Left ventricle myocardium inferior (tissue), 1 donor: ENCODE data around the gene CA9. TPM values are rescaled to one million over a fixed set of nuclear protein-coding genes. Genes with fewer than 3 reads are reported as not detected.
A peak's percentile ranks its signal among the peaks of the same experiment; 100 is the strongest.

ENCODE experiments used
- DNase-seq: peaks from one replicate; pipeline ENCODE4 v3.0.0-alpha.2; 2020
- H3K27ac ChIP-seq: fragments of 200-600 bp; replicated peaks from 2 replicates; pipeline ENCODE4 v1.8.0; 2021
- H3K27me3 ChIP-seq: fragments of 200-600 bp; 2 replicates; pipeline ENCODE4 v1.8.0; 2021; ENCODE audit warnings: low read depth
- H3K36me3 ChIP-seq: fragments of 200-600 bp; 2 replicates; pipeline ENCODE4 v1.8.0; 2021
- H3K4me1 ChIP-seq: fragments of 200-600 bp; 2 replicates; pipeline ENCODE4 v1.8.0; 2021
- H3K4me3 ChIP-seq: fragments of 200-600 bp; 2 replicates; pipeline ENCODE4 v1.8.0; 2021; ENCODE audit warnings: mild to moderate bottlenecking, moderate library complexity
- H3K9me3 ChIP-seq: fragments of 200-600 bp; replicated peaks from 2 replicates; pipeline ENCODE4 v1.8.0; 2021
- CTCF ChIP-seq: fragments of 200-600 bp; IDR thresholded peaks from 2 replicates; pipeline ENCODE4 v1.8.0; 2021; ENCODE audit warnings: antibody characterized with exemption, mild to moderate bottlenecking, borderline replicate concordance
- intact Hi-C: fragments of 100-400 bp; cut with micrococcal nuclease; formaldehyde crosslinking; loops from one replicate; pipeline ENCODE4 v1.11.0; 2022
- microRNA-seq: library from miRNA; unstranded; fragments of <30 nt; microRNA quantifications from one replicate; pipeline ENCODE4 v1.2.0, GENCODE V29; 2020
- total RNA-seq: library from RNA; stranded (reverse); fragmentation: NEBNext Ultra II Directional; extraction: Animal tissue kit (Norgen Biotek cat#: 25700); gene quantifications from one replicate; pipeline ENCODE4 v1.2.1, GENCODE V29; 2021
- donor health status: DM: no; HTN: yes; CAD: no; lungs with severe emphysema.

Gene CA9
- total RNA-seq, 1 donor from 2014 or later, result not detected

- Histone ChIP-seq H3K9me3 (no peaks in the 10 kb centered on the region), H3K27me3 (no peaks in the 10 kb centered on the region), H3K4me1 (peaks cover 82% of the 10 kb centered on the region), H3K27ac (peak overlapping the region; percentile 99), H3K4me3 (peak overlapping the region; percentile 82), H3K36me3 (peaks cover 26% of the 10 kb centered on the region)
- intact Hi-C loops, result loop anchor here (5.0 kb wide), 1 partner anchor 83 kb away; no protein-coding TSS in a partner anchor
- no peak for DNase-seq
- no peak for TF ChIP-seq CTCF
These were observed 56.7 kb downstream of the CA9 start for GRCh38 chr9:35730486-35730854.

Small RNAs within 50 kb of the gene (microRNA-seq; reads per million reads assigned to microRNA genes)
- gene MIR6852, result not detected

Other genes with a start within 250 kb of the CA9 start
- gene RUSC2, start 183.8 kb upstream of the CA9 start, total RNA-seq, result 27.5 TPM
- gene TESK1, start 68.7 kb upstream of the CA9 start, total RNA-seq, result 25.4 TPM
- gene CD72, start 55.5 kb upstream of the CA9 start, total RNA-seq, result 0.63 TPM
- not detected for gene SIT1, start 23.0 kb upstream of the CA9 start, total RNA-seq
- gene RMRP, start 15.9 kb upstream of the CA9 start, total RNA-seq, result 15,093 TPM
- 44.3 TPM for gene CCDC107, start 15.6 kb upstream of the CA9 start, total RNA-seq
- 0.27 TPM for gene ARHGEF39, start 8.7 kb upstream of the CA9 start, total RNA-seq
- gene TPM2, start 16.0 kb downstream of the CA9 start, total RNA-seq, result 1,070 TPM
- gene TLN1, start 58.3 kb downstream of the CA9 start, total RNA-seq, result 234 TPM
- 20.6 TPM for gene CREB3, start 58.7 kb downstream of the CA9 start, total RNA-seq
- 75.0 TPM for gene GBA2, start 75.3 kb downstream of the CA9 start, total RNA-seq
- 30.2 TPM for gene RGP1, start 75.4 kb downstream of the CA9 start, total RNA-seq
- gene MSMP, start 80.3 kb downstream of the CA9 start, total RNA-seq, result not detected
- gene NPR2, start 117.7 kb downstream of the CA9 start, total RNA-seq, result 24.2 TPM
- 3.4 TPM for gene SPAG8, start 138.3 kb downstream of the CA9 start, total RNA-seq
- gene HINT2, start 141.1 kb downstream of the CA9 start, total RNA-seq, result 71.1 TPM
- not detected for gene FAM221B, start 154.8 kb downstream of the CA9 start, total RNA-seq
- gene TMEM8B, start 155.3 kb downstream of the CA9 start, total RNA-seq, result 17.5 TPM
- not detected for gene OR13J1, start 196.5 kb downstream of the CA9 start, total RNA-seq
- gene HRCT1, start 232.3 kb downstream of the CA9 start, total RNA-seq, result 6.2 TPM
- 6.5 TPM for gene SPAAR, start 235.6 kb downstream of the CA9 start, total RNA-seq